Naive thymus-derived CD4-positive, alpha-beta T cell (primary cell): ENCODE data around the gene LMOD2. TPM values are rescaled to one million over a fixed set of nuclear protein-coding genes. Genes with fewer than 3 reads are reported as not detected.

ENCODE experiments used
- ATAC-seq: fragments of 150-1000 bp; cut with Tn5 transposase; 2 replicates; pipeline ENCODE4 v1.10.0; 2021; ENCODE audit warnings: mild to moderate bottlenecking, moderate library complexity
- CTCF ChIA-PET: fragments of 350-600 bp; sonication (Branson Sonifier 250); formaldehyde crosslinking; loops from one replicate; lab custom pipeline; 2021; ENCODE audit warnings: antibody characterized with exemption; lab: Charles Lee
- POLR2A ChIA-PET: fragments of 350-600 bp; sonication (Branson Sonifier 250); formaldehyde crosslinking; loops from one replicate; lab custom pipeline; 2021; ENCODE audit warnings: antibody characterized with exemption, inconsistent platforms; lab: Charles Lee
- DNase-seq, 9 donors: peaks; one replicate each; pipeline versions ENCODE4 v3.0.0 to v3.0.0-alpha.2; 2020 to 2022; ENCODE audit warnings: mixed read lengths in 1 of 9
- H3K27ac ChIP-seq: one replicate; pipeline ENCODE4 v1.7.0; 2013; ENCODE audit warnings: mild to moderate bottlenecking, low read depth, low read length, moderate library complexity
- H3K27me3 ChIP-seq, 2 donors: one replicate each; pipeline ENCODE4 v1.7.0; 2013; ENCODE audit warnings: low read length in 2 of 2, mild to moderate bottlenecking in 2 of 2, moderate library complexity in 2 of 2; ENCODE audit not compliant: control insufficient read depth in 2 of 2, insufficient read depth in 2 of 2
- H3K36me3 ChIP-seq, 3 experiments: 1 replicate in 2 of 3; 2 replicates in 1 of 3; pipeline ENCODE4 v1.7.0; 2013; ENCODE audit warnings: low read length in 3 of 3, mild to moderate bottlenecking in 3 of 3, moderate library complexity in 1 of 3; ENCODE audit not compliant: insufficient read depth in 3 of 3, control insufficient read depth in 2 of 3
- H3K4me1 ChIP-seq, 2 donors: one replicate each; pipeline ENCODE4 v1.7.0; 2013; ENCODE audit warnings: low read length in 2 of 2, mild to moderate bottlenecking in 2 of 2, moderate library complexity in 1 of 2; ENCODE audit not compliant: control insufficient read depth in 2 of 2, insufficient read depth in 2 of 2
- H3K4me3 ChIP-seq: 2 replicates; pipeline ENCODE4 v1.7.0; 2013; ENCODE audit warnings: mild to moderate bottlenecking, low read length
- H3K9me3 ChIP-seq, 3 experiments: 1 replicate in 2 of 3; 2 replicates in 1 of 3; pipeline ENCODE4 v1.7.0; 2013; ENCODE audit warnings: low read length in 3 of 3; ENCODE audit not compliant: control insufficient read depth in 2 of 3
- H3K27ac Mint-ChIP-seq, 9 donors: one replicate each; pipeline ENCODE4 v1.8.0; 2020 to 2022; ENCODE audit warnings: mixed read lengths in 9 of 9, mild to moderate bottlenecking in 8 of 9, moderate library complexity in 5 of 9, inconsistent platforms in 2 of 9
- H3K27me3 Mint-ChIP-seq, 5 donors: one replicate each; pipeline ENCODE4 v1.8.0; 2021 to 2022; ENCODE audit warnings: mixed read lengths in 5 of 5, mild to moderate bottlenecking in 1 of 5
- H3K36me3 Mint-ChIP-seq, 5 donors: one replicate each; pipeline ENCODE4 v1.8.0; 2020 to 2022; ENCODE audit warnings: mixed read lengths in 5 of 5, mild to moderate bottlenecking in 3 of 5, inconsistent platforms in 1 of 5
- H3K4me1 Mint-ChIP-seq, 7 donors: one replicate each; pipeline ENCODE4 v1.8.0; 2020 to 2022; ENCODE audit warnings: mixed read lengths in 7 of 7, mild to moderate bottlenecking in 3 of 7, inconsistent platforms in 1 of 7
- H3K4me3 Mint-ChIP-seq, 10 donors: one replicate each; pipeline ENCODE4 v1.8.0; 2020 to 2022; ENCODE audit warnings: mild to moderate bottlenecking in 10 of 10, mixed read lengths in 10 of 10, moderate library complexity in 6 of 10, inconsistent platforms in 2 of 10
- H3K9me3 Mint-ChIP-seq, 11 donors: one replicate each; pipeline ENCODE4 v1.8.0; 2020 to 2022; ENCODE audit warnings: mixed read lengths in 11 of 11, mild to moderate bottlenecking in 4 of 11, inconsistent platforms in 1 of 11, moderate library complexity in 1 of 11
- intact Hi-C, 2 donors: fragments of 100-400 bp; cut with micrococcal nuclease; formaldehyde crosslinking; loops; one replicate each; pipeline ENCODE4 v1.15.1; 2023
- polyA plus RNA-seq, 2 donors: library from polyadenylated mRNA; unstranded; fragments of 300-500 nt; fragmentation: Illumina TruSeq; gene quantifications; one replicate each; pipeline ENCODE4 v1.2.3, GENCODE V29; 2021
- total RNA-seq, 6 experiments: library from RNA in 5 of 6; stranded (reverse) in 5 of 6; gene quantifications; 1 replicate in 5 of 6; 2 replicates in 1 of 6; pipeline ENCODE4 v1.2.3 and lab custom pipeline; 2021 to 2026

LMOD2 gene
- total and polyA plus RNA-seq, 7 experiments from 2014 or later, result 0.13 to 0.44 TPM; not detected in 5

DNA sequence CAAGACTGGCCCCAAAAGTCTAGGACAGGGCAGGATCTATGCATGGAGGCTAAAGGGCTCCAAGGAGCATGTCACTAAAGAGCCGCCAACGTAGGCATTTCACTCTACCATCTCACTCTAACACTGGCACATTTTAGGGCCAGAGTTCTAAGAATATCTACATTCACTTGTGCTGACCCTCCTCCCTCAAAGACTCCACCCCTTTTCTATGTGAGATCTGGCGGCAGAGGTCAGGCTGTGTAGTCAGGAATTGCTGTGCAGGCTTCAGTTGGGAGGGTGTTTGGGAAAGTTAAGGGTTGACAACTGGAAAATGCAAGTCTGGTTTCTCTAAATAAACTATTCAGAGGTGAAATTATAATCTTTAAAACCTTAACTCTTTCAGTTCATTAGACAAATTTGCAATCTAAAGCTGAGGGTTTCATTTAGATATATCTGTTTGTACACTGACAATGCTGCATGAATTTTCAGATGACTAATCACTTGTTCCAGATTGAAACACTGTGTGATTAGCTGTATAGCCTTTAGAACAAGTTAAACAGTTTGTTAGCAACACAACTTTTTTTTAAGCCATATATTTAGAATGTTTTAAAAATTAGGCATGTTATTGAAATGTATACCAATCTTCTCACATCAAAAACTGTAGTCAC is 18.2 kb downstream of the LMOD2 start:
- ChIA-PET POLR2A (no interaction called here), CTCF (interaction anchor here (1.3 kb wide), 1 partner anchor 9 kb away, joined by 3 read pairs; no protein-coding TSS in a partner anchor)
- H3K4me3 Mint-ChIP-seq, result no peak overlapping the region
- Histone ChIP-seq H3K9me3 (no peaks in the 10 kb centered on the region), H3K27ac (no peak overlapping the region), H3K36me3 (no peaks in the 10 kb centered on the region), H3K27me3 (no peaks in the 10 kb centered on the region), H3K4me3 (no peak overlapping the region), H3K4me1 (no peaks in the 10 kb centered on the region)
- H3K27ac Mint-ChIP-seq, result peak overlapping the region in 1 of 9 donors; percentile 23
- H3K4me1 Mint-ChIP-seq, result peaks cover 0 to 2% (median 0%) of the 10 kb centered on the region in 7 donors
- ATAC-seq, result no peak
- H3K9me3 Mint-ChIP-seq, result no peaks in the 10 kb centered on the region
- peaks cover 0 to under 1% (median 0%) of the 10 kb centered on the region in 5 donors for H3K36me3 Mint-ChIP-seq
- DNase-seq, result no peak
- intact Hi-C loops, result no loop called here
- no peaks in the 10 kb centered on the region for H3K27me3 Mint-ChIP-seq

DNA sequence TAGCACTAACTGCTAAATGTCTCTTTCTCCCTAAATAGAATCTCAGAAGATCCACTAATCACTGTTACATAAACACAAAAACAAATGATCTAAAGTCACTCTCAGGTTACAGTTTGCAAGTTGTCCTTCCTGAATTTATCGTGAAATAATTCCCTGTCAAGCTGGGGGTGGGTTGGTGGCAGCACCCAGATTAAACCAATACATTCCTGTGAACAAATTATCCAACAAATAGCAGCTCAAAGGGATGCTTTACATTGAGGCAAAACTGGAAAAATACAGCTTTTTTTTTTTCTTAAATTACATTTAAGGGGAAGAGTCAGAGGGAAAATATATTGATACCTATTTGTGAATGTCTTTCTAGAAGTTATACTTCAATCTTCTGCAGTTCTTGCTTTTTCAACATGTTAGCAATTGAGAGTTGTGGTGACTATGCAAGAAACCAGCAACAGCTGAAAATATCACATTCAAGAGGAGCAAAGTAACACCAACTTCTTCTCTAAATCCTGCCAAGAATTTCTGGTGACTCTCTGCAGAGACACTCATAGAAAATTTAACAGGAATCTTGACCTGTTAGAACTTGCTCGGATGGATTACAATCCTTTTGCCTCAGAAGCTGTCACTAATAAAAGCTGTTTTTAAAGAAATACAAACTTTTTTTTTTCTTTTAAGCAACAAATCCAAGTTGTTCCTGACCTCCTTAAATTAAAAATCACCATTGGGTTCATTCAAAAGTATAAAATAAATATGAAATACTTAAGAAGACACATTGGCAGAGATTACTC is 18.9 kb downstream of the LMOD2 start:
- Mint-ChIP-seq H3K4me3 (no peak overlapping the region), H3K9me3 (no peaks in the 10 kb centered on the region), H3K27me3 (no peaks in the 10 kb centered on the region), H3K4me1 (peaks cover 0 to 2% (median 0%) of the 10 kb centered on the region in 7 donors), H3K27ac (peak overlapping the region in 1 of 9 donors; percentile 23), H3K36me3 (peaks cover 0 to 4% (median 0%) of the 10 kb centered on the region in 5 donors)
- ChIA-PET CTCF (interaction anchor here (1.3 kb wide), 1 partner anchor 8 kb away, joined by 3 read pairs; no protein-coding TSS in a partner anchor), POLR2A (no interaction called here)
- ATAC-seq, result no peak
- Histone ChIP-seq H3K4me3 (no peak overlapping the region), H3K9me3 (no peaks in the 10 kb centered on the region), H3K4me1 (no peaks in the 10 kb centered on the region), H3K27ac (no peak overlapping the region), H3K36me3 (no peaks in the 10 kb centered on the region), H3K27me3 (no peaks in the 10 kb centered on the region)
- DNase-seq, result no peak
- intact Hi-C loops, result no loop called here

GRCh38 chr7:123675181-123675473 is 19.5 kb downstream of the LMOD2 start:
- CTCF ChIA-PET, result no interaction called here
- intact Hi-C loops, result no loop called here
- no peaks in the 10 kb centered on the region for H3K27me3 Mint-ChIP-seq
- Histone ChIP-seq H3K27me3 (no peaks in the 10 kb centered on the region), H3K9me3 (no peaks in the 10 kb centered on the region), H3K4me3 (no peak overlapping the region), H3K27ac (no peak overlapping the region), H3K4me1 (no peaks in the 10 kb centered on the region), H3K36me3 (no peaks in the 10 kb centered on the region)
- no peak for ATAC-seq
- POLR2A ChIA-PET, result no interaction called here
- DNase-seq, result no peak
- no peaks in the 10 kb centered on the region for H3K9me3 Mint-ChIP-seq
- peak overlapping the region in 1 of 9 donors; percentile 34 for H3K27ac Mint-ChIP-seq
- H3K36me3 Mint-ChIP-seq, result peaks cover 0 to 4% (median 0%) of the 10 kb centered on the region in 5 donors
- peaks cover 0 to 2% (median 0%) of the 10 kb centered on the region in 7 donors for H3K4me1 Mint-ChIP-seq
- H3K4me3 Mint-ChIP-seq, result no peak overlapping the region

DNA sequence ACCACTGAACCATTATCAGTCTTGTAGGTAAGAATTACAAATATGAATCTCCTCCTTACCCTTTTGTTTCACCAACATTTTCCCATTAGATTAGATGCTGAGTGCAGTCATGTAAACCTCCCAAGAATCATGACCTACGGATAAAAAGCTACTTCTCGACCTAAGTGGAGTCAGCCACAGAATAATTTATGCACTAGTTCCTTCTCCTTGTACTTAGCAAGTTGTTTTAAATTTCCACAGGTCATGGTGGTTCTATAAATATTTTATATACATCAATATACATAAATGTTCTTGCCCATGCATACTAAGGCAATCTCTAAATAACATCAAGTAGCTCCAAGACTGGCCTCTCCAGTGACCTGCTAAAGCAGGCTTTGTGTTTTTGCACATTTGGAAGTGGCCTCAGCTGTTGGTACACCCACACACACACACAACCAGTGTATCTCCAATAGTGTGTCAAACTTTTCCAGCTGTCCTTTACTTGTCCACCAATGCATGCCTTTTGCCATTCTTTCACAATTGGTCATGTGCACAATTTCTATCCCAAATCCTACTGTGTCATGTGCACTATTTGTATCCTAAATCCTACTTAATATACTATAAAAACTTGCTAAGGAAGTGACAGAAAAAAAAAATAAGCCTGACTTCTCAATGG is 21.5 kb downstream of the LMOD2 start:
- H3K4me1 ChIP-seq, result no peaks in the 10 kb centered on the region
- ChIA-PET POLR2A (no interaction called here), CTCF (interaction anchor here (1.7 kb wide), 1 partner anchor 12 kb away, joined by 3 read pairs; no protein-coding TSS in a partner anchor)
- H3K9me3 Mint-ChIP-seq, result no peaks in the 10 kb centered on the region
- no peak overlapping the region for H3K27ac ChIP-seq
- no peaks in the 10 kb centered on the region for H3K27me3 Mint-ChIP-seq
- peaks cover 0 to 5% (median 0%) of the 10 kb centered on the region in 3 experiments for H3K36me3 ChIP-seq
- peaks cover 0 to 4% (median 0%) of the 10 kb centered on the region in 5 donors for H3K36me3 Mint-ChIP-seq
- H3K4me3 ChIP-seq, result no peak overlapping the region
- no peaks in the 10 kb centered on the region for H3K27me3 ChIP-seq
- H3K4me1 Mint-ChIP-seq, result peaks cover 0 to 2% (median 0%) of the 10 kb centered on the region in 7 donors
- no peak overlapping the region for H3K27ac Mint-ChIP-seq
- no peak for ATAC-seq
- no peak for DNase-seq
- no peak overlapping the region for H3K4me3 Mint-ChIP-seq
- intact Hi-C loops, result no loop called here
- H3K9me3 ChIP-seq, result no peaks in the 10 kb centered on the region

GRCh38 chr7:123679614-123680013 is 23.9 kb downstream of the LMOD2 start:
- ATAC-seq (no peak), DNase-seq (no peak)
- Mint-ChIP-seq H3K27me3 (no peaks in the 10 kb centered on the region), H3K4me1 (no peaks in the 10 kb centered on the region), H3K4me3 (no peak overlapping the region), H3K9me3 (no peaks in the 10 kb centered on the region), H3K36me3 (peaks cover 0 to 7% (median 0%) of the 10 kb centered on the region in 5 donors), H3K27ac (no peak overlapping the region)
- no peaks in the 10 kb centered on the region for H3K4me1 ChIP-seq
- ChIA-PET POLR2A (no interaction called here), CTCF (interaction anchor here (2.6 kb wide), 1 partner anchor 186 kb away, joined by 15 read pairs; no protein-coding TSS in a partner anchor)
- H3K27ac ChIP-seq, result no peak overlapping the region
- H3K36me3 ChIP-seq, result peaks cover 0 to 5% (median 0%) of the 10 kb centered on the region in 3 experiments
- no peaks in the 10 kb centered on the region for H3K27me3 ChIP-seq
- H3K9me3 ChIP-seq, result no peaks in the 10 kb centered on the region
- intact Hi-C loops, result loop anchor here (5.0 kb wide), 4 partner anchors 118 to 1163 kb away; no protein-coding TSS in a partner anchor
- no peak overlapping the region for H3K4me3 ChIP-seq

- no peak overlapping the region for H3K27ac ChIP-seq
- DNase-seq (no peak), ATAC-seq (no peak)
- ChIA-PET CTCF (interaction anchor here (2.6 kb wide), 1 partner anchor 185 kb away, joined by 15 read pairs; no protein-coding TSS in a partner anchor), POLR2A (no interaction called here)
- H3K9me3 ChIP-seq, result no peaks in the 10 kb centered on the region
- H3K4me3 ChIP-seq, result no peak overlapping the region
- H3K4me1 ChIP-seq, result no peaks in the 10 kb centered on the region
- peaks cover 0 to 7% (median 5%) of the 10 kb centered on the region in 3 experiments for H3K36me3 ChIP-seq
- peaks cover 0 to 16% (median 0%) of the 10 kb centered on the region in 5 donors for H3K36me3 Mint-ChIP-seq
- intact Hi-C loops, result loop anchor here (5.0 kb wide), 4 partner anchors 117 to 1162 kb away; no protein-coding TSS in a partner anchor
- no peaks in the 10 kb centered on the region for H3K27me3 Mint-ChIP-seq
- H3K27ac Mint-ChIP-seq, result no peak overlapping the region
- no peak overlapping the region for H3K4me3 Mint-ChIP-seq
- no peaks in the 10 kb centered on the region for H3K9me3 Mint-ChIP-seq
- no peaks in the 10 kb centered on the region for H3K4me1 Mint-ChIP-seq
- no peaks in the 10 kb centered on the region for H3K27me3 ChIP-seq
Measured at GRCh38 chr7:123680580-123680979, 24.9 kb downstream of the LMOD2 start.
